NCI-H524 (cell line): ENCODE measurements around the gene TBX15.

Experiments used
- DNase-seq, 2 experiments: peaks; one replicate each; lab custom pipeline; 2025; lab: John Stamatoyannopoulos, UW

TBX15 gene

DNA sequence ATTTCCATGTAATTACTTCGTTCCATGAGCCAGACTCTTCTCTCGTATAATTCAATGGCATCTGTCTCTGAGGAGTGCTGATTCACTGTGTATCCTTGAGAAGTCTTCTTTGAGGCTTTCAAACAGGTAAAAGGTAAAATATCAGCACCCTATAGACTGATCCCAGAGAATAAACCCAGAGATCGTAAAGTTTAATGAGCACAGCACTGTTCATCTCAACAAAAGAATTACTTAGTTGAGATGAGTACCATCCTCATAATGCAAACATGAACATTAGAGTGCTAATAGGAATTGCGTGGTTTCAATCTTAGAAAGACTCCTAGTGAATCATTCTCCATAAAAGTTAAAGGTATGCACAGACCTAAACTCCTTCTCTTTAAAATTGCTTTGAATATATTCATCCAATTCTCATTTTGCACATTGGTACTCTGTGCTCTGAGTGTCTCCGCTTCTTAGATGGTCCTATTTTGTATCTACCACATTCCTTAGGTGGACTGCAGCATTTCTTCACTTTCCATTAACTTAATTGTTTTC is 97.2 kb downstream of the TBX15 start:
- DNase-seq: no peak

DNA sequence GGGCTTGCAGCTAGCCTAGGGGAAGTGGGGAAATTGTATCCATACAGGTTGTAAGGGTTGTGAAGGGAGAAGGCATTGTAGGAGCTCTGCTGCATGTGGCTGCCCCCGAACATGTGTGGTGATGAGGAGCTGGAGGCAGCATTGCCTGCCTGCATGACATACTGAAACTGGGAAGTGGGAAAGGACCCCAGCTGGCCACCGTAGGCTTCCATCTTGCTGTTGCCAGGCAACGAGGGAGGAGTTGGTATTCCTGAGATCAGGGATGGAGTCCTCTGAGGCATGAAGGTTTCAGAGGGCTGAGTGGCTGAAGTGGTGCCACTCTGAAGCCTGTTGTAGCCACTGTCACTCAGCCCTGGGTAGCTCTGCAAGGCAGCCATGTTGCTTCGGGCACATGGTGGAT is 103.2 kb downstream of the TBX15 start:
- no peak for DNase-seq

DNA sequence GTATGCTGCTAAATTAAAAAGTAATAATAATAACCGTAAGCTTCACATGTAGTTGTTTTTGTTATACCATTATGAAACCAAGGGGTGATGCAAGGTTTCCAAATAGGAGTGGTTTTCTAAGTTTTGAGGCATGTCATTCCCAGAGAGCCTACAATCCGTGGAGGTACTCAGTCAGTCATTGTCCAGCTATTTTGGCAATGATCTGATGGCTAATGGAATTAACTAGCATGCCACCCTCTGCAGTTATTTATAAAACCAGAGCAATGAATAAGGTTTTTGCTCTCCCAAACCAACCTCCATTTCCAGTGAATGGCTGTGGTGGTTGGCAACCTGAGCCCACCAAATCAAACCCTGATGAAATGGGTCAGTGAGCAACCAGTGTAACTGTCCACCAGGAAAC is 106.4 kb downstream of the TBX15 start:
- no peak for DNase-seq

DNA sequence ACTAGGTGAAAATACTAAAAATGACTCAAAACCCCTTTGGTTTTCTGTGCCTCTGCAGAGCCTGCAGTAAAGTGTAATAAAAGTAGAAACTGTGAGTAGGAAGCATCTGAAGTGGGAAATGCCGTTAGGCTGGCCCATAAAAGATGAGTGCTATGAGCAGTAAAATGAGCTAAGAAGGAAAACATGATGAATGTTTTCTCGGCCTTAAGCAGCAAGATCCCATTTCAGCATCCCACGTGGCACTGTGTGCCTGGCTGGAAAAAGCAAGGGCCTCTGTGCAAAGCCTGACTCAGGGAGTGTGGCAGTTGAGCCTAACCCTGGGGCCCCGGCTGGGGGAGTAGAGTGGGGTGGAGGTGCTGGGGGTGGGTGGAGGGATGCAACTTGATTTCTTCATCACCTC is 109.5 kb downstream of the TBX15 start:
- DNase-seq: no peak

DNA sequence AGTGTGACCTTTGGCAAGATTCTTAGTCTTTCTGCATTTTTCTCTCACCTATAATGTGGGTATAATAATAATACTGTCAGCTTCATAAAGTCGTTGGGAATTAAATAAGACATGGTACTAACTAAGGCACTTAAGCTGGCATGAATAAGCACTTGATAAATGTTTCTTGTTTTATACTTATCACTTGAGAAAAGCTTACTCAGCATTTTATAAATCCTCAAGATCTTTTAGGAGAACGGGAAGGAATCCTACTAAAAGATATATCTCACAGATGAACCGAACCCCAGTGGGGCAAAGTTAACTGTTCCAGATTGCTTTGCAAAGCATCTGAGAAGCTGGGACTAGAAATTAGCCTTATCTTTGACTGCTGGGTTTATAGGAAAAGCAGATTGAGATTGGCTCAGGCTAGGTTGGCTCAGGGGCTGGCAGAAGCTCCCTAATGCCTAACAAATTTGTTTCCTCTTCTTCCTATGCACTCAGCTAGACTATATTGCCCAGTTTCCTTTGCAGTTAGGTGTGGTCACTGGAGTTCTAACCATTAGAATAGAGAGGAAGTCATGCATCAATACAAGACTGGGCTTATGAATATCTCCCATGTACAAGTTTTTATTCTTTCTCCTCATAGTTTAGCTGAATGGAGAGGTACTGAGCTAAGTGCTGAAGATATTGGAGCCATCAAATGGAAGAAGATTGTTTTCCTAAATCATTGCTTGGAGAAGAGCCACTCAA is 110.3 kb downstream of the TBX15 start:
- DNase-seq: no peak

DNA sequence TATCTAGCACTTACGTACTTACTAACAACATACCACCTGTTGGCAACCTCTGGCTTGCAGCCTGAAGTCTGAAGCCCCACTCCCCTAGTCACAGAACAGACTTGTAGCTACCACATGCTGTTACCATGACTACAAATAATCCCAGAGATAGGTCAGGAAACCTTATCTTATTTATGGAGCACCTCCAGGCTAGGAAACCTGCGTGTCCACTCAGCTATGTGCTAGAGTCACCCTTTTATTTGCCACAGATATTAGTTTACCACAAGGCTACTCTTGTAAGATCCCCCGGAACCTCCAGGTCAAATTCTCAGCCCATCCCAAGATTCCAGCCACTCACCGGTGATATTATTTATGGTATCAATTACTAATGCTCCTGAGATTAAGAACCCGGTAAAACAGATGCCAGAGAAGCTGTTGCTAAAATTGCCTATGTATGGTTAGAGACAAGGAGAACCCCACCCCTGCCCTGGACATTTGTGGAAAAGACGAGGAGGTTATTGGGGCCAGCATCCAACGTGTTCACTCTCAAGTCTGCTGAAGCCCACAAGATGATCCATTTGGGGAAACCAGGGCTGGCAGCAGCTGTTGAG is 116.5 kb downstream of the TBX15 start:
- peak; percentile 40 to 61 for DNase-seq

DNA sequence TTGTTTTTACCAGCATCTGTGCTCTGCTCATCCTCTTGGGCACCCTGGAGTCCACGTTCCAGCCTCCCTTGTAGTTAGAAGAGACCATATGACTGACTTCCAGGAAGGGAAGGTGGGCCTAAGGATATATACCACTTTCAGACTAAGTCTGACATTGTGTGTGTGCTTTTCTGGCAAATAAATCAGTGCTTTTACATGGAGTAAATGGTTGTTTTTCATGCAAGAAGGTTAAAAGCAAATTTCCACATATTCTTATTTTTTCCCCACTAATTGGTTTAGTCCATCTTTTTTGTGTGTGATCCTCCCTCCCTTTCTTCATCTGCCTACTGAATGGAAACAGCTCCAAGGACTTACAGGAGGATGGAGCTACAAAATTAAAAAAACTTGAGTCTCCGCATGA is 119.8 kb downstream of the TBX15 start:
- DNase-seq: no peak

DNA sequence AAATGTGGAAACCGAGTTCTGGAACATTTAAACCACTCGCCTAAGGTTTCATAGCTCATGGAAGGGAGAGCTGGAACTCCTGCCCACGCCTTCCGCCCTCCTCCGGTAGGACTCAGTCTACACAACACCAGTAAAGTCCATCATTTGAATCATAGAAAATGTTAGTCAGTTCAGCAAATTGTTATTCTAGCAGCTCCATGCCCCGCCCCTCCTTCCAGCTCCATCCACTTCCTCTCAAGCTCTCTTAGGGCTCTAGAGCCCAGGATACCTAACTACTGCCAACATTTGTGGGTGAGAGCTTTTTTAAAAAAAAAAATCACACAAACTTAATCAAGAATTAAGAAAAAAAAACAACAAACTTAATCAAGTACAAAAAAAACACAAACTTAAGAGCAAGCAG is 121.8 kb downstream of the TBX15 start:
- DNase-seq: no peak

DNA sequence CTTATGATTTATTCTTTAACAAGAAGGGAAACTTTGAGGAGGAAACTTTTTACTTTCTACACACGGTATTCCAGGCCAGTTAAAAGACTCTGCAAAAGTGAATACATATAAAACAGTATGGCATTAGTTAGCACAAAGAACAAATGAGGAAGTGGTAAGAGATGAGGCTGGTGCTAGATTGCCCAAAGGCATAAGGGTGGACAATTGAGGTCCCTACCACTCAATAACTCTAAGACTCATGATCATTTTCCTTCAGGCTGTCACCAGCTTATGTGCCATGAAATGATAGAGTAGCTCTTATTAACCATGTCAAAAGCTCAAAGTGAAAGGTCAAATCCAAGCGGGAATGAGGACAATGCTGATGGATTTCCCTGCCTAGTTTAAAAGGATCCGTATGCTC is 124.5 kb downstream of the TBX15 start:
- DNase-seq: no peak

DNA sequence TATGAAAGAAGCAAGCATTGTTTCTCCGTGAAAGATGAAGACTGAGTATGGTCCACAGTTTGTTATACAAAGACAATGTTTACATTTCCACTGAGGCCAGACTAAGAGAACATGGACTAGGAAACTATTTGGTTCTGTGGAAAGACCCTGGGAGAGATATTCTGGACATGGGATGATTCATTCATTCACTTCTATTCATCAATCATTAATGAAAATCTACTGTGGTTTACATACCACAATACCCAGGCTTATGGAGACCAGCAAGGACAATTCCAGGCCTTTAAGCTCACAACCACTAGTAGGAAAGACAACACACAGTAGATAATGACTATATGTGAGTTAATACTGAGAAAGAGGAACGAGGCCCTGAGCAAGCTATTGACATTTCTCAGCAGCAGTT is 125.4 kb downstream of the TBX15 start:
- no peak for DNase-seq

DNA sequence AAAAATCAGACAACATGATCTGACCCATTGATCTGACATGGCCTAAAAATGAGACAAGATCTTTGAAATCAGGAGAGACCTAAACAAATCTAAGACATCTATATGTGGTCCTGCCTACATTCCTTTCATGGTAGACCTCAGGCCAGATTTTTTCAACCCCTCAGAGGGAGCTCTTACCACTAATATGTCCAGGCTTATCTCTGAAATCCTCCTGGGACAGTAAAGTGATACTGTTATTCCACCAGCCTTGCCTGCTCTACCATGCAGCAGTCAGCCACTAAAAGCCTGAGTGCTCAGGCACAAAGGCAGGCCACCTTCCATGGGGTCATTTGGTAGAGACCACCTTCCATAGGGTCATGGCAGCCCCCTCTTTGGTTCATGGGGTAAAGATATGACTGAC is 126.9 kb downstream of the TBX15 start:
- no peak for DNase-seq

DNA sequence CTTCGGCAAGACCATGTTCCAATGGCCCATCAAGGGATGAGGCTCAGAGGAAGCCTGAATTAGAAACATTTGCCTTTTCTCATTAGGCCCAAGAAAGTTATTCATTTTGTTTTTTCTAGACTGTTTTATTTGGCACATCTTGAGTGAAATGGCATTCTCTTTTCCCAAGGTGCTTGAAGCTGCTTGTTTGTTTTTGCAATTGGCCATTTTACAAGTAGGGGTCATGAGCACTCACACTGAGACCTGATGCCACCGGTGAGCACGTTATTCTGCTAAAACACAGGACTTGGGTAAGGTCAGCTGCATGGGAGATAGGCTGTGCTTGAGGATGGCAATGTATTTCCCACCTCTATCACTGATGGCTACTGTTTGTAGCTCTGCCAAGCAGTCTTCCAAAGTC is 128.1 kb downstream of the TBX15 start:
- DNase-seq: no peak

DNA sequence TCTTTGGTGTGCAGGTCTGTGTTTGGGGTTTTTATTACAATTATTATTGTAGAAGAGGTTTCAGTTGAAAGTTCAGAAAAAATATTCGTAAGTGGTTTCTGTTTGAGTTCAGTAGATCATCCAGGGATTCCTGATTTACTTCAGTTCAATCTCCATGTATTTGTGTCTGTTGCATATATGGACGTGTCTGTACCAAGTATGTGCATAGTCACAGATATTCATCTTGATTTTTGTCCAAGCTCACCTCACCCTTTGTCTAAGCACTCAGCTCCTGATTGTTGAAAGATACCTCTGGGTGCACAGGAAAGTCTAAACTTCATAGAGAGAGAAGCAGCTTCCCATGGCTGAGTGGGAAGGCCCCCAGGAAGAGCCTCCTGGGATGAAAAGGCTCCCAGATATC is 141.7 kb downstream of the TBX15 start:
- DNase-seq: no peak

DNA sequence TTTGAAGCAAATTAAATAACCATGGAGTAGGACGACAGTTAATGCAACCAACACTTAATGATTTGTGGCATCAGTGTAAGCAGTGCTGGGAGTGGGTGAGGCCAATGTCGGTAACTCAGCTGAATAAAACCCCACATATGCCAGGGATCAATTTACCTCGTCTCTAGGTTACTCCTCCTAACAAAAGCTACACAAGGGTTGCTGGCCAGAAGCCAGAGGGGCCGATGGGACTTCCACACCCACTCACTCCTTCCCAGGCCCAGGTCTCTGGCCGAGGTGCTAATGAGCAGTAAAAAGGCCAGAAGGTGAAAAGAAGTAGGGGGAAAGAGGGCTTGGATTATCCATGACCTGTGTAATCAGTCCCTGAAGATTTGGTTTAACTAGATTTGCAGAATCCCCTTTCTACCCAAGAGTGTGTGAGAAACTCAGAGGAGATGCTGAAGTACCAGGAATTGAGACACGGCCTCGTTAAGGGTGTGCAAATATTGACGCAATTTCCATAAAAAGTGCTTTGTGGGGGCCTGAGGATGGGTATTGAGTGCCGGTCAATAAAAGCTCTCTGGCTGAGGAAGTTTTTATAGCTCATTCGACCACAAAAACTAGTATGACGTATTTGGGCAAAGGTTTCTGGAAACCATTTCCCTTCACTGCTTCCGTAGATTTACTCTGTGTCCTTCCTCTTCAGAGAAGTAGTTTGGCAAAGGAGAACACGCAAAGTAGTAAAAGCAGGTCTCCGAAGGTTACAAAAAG is 145.5 kb downstream of the TBX15 start:
- DNase-seq: peak; percentile 41 to 73

DNA sequence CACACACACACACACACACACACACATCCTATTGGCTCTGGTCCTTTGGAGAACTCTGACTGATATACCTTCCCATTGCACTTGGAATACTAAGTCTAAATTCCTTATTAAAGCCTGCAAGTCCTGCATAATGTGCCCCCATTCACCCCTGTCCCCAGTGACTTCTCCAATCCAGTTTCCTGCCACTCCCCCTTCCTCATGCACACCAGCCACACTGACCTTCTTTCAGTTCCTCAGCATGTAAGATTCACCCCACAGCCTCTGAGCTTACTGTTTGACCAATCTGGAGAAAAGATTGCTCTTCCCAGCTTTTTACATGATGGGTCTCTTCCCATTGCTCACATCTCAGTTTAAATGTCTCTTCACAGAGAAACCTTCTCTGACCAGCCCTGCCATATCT is 146.6 kb downstream of the TBX15 start:
- no peak for DNase-seq
